ENCODE data around the gene TINCR.

The TINCR gene

DNA sequence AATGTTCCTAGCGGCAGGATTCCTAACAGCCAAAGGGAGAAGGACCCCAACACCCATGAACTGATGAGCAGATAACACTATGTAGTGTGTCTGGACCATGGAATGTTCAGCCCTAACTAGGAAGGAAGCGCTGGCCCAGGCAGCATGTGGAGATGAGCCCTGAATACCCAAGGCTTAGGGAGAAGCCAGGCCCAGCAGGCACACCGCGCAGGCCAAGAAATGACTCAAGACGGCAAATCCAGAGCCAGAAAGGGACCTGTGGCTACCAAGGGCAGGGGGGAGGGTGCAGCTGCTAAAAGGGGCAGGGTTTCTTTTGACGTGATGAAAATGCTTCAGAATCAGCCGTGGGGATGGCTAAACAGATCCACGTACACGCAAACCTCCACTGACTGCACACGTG, 20.7 kb upstream of the TINCR start:
- H3K4me3 ChIP-seq (ENCODE audit: low read depth, low read length) = no peak overlapping the region
- no peak for TF ChIP-seq CTCF (conservative IDR thresholded peaks at IDR 0.05; ENCODE audit: low read depth, low read length)
- peak; percentile 61 for DNase-seq (ENCODE audit: low read depth)

DNA sequence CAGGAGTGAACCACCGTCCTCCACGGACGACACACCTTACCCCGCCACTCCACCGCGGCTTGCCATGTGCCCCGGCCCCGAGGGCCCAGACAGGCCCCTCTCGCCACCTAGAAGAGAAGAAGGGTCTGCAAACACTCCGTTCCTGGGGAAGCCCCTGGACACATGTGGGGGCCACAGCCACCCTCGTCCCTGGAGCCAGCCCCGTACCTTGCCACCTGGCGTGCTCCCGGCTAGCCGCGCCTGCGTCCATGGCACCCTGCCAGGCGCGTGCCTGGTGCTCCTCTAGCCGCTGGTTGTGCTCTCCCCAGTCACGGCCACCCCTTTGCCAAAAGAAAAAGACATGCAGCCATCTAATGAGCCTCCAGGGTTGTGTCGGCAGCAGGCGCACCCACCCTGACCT, 19.9 kb upstream of the TINCR start:
- DNase-seq (ENCODE audit: low read depth) = no peak
- TF ChIP-seq CTCF (conservative IDR thresholded peaks at IDR 0.05; ENCODE audit: low read depth, low read length) = no peak
- H3K4me3 ChIP-seq (ENCODE audit: low read depth, low read length) = no peak overlapping the region

- no peak for TF ChIP-seq CTCF (conservative IDR thresholded peaks at IDR 0.05; ENCODE audit: low read depth, low read length)
- H3K4me3 ChIP-seq (ENCODE audit: low read depth, low read length) = no peak overlapping the region
- no peak for DNase-seq (ENCODE audit: low read depth)
These were observed 19.3 kb upstream of the TINCR start for GRCh38 chr19:5587071-5587455.

DNA sequence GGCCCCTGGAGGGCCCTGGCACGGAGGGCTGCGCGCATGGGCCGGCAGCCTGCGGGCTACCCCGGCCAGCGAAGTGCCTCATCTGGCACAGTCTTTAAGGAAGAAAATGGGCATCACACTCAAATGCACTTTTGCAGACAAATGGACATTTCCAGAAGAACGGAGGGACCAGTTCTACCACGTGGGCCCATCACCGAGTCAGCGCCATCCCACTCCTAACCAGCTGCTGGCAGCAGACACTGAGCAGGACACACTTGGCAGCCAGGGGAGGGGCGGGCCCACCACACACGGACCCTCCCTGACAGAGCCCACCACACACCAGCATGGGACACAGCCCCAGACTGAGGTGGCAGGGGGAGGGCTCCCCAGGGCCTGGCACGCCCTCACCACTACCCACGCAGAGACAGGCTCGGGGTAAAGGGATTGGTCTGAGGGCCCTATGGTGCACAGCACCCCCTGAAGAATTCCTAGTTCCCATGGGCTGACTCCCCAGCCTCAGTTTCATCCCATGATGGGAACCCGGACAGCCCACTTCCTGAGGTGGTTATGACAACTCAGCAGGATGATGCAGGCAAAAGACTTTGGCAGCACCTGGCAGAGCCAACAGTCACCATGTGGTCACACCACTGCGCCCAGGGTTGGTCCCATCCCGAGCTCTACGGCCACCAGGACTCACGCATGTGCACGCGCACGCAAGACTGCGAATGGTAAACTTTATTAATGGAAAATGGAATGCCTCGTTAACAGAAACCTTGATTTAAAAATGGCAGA, 18.7 kb upstream of the TINCR start:
- DNase-seq (ENCODE audit: low read depth) = no peak
- no peak for TF ChIP-seq CTCF (conservative IDR thresholded peaks at IDR 0.05; ENCODE audit: low read depth, low read length)
- H3K4me3 ChIP-seq (ENCODE audit: low read depth, low read length) = no peak overlapping the region

GRCh38 chr19:5585461-5586299, 17.9 kb upstream of the TINCR start:
- DNase-seq (ENCODE audit: low read depth) = peak; percentile 44
- no peak for TF ChIP-seq CTCF (conservative IDR thresholded peaks at IDR 0.05; ENCODE audit: low read depth, low read length)
- no peak overlapping the region for H3K4me3 ChIP-seq (ENCODE audit: low read depth, low read length)

DNA sequence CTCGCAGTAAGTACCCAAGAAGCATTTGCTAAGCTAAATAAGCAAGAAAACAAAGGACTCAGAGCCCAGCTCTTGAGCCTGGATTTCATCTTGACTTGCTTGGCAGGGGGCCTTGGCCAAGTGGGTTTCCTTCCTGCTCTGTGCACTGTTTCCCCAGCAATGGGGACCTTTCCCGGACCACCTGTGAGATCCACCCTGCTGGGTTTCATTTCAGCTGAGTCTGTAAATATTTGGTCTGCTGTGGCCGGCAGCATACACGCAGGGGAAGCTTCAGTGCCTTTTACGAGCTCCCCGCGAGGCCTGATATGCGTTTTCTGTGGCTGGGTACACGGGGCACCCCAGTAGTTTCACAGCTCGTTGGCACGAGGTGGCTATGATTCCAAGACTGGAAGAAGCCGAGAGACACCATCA, 12.4 kb upstream of the TINCR start:
- TF ChIP-seq CTCF (conservative IDR thresholded peaks at IDR 0.05; ENCODE audit: low read depth, low read length) = no peak
- H3K4me3 ChIP-seq (ENCODE audit: low read depth, low read length) = no peak overlapping the region
- DNase-seq (ENCODE audit: low read depth) = peak; percentile 27

Data from choroid plexus epithelial cell (primary cell).